Hematopoietic multipotent progenitor cell treated with erythropoietin and hydrocortisone succinate and interleukin-3 and kit ligand, for 17 days (in vitro differentiated cells): ENCODE data around the gene ARHGEF25.
A peak's percentile ranks its signal among the peaks of the same experiment; 100 is the strongest.

Source experiments
- DNase-seq: peaks from one replicate; pipeline ENCODE4 v3.0.0-alpha.2; 2015; ENCODE audit warnings: low spot score

Gene ARHGEF25

DNA sequence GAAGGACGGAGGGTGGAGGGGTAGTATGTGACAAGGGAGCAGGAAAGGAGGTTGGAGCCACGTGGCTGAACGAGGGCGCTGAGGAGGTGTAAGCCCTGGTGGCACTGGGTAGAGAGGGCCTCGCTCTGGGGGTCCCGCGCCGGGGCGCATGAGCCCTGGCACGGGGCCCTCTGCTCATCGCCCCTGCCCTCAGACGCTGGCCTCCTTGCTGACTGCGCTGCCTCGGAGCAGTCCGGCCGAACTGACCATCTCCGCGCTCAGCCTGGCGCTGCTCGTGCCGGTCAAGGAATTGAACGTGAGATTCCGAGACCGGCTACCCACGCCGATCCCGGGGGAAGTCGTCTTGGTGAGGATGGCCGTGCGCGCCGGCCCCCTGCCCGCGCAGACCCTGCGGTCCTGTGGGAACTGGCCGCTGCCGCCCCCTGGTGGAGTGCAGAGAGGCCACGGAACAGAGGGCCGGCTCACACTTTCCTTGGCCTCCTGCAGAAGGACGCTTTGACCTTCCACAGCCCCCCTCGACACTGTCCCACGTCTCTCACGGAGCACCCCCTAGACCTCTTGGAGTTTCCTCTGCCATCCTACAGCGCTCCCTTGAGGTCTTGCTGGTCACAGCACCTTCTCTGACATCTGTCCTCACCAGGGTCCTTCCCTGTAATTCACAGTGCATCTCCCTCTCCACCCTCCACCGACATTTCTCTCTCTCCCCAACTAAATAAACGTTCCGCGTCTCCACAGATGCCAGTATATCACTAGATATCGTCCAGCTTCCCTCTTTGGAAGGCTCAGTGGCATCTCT is 10.5 kb downstream of the ARHGEF25 start:
- peak; percentile 47 for DNase-seq

DNA sequence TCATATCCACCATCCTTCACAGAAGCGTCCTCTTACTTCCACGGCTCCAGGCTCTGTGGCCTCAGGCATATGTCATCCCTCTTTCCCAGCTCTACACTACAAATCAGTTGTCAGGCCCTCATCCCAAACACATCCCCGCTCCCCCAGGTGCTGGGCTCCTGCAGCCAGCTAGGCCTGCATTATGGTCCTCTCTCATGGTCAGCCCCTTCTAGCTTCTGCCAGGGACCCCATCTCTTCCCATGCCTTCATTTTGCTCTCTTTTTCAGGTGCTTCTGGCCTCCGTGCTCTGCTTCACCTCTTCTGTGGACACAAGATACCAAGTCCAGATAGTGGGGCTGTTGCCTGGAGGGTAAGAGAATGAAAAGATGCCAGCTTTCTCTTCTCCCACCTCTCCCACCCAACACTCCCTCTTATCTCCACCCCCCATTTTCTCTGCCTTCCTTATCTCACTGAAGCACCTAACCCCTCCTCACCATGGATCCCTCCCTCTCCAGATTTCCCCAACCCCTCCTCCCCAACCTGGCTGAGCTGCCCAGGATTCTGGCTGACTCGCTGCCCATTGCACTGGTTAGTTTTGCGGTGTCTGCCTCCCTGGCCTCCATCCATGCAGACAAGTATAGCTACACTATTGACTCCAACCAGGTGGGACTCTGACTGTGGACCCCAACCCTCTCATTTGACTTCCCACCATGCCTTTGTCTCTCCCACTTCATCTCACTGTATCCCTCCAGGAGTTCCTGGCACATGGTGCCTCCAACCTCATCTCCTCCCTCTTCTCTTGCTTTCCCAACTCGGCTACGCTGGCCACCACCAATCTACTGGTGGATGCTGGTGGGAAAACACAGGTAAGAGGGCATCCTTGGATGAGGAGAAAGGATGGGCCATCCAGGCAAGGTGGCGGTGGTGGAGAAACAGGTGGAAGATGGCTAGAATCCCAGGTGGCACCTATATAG is 11.3 kb downstream of the ARHGEF25 start:
- no peak for DNase-seq

DNA sequence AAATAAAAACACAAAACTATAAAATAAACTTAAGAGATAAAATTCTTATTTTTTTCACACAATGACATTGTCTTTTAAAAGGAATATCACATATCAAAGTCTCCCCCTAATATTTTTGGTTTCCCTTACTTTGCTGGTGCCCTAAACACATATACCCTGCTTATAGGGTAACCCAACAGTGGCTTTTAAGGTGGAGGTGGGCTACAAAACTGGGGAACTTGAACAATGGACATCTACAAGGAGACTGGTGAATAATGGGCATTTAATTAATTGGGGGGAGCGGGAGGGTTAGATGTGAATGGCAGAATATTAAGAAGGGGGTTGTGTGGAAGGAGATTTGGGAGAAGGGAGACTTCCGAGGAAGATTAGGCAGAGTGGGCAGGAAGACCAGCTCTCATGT is 12.2 kb downstream of the ARHGEF25 start:
- no peak for DNase-seq

DNA sequence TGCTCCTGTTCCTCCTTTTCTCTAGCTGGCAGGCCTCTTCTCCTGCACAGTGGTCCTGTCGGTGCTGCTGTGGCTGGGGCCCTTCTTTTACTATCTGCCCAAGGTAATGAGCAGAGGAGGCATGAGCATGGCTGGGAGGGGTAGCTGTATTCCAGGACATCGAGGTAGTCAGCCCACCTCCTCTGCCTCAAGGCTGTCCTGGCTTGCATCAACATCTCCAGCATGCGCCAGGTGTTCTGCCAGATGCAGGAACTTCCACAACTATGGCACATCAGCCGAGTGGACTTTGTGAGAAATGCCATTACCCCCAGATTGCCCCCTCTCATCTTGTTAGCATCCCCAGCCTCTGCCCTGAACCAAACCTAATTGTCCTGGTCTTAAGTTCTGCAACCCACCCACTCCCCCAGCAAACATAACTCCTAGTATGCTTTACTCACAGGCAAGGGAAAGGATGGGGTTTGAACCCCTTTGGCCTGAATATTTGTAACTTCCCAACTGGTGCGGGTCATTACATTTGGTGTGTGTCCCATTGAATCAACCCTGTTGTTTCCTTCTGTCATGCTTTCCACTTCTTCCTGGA is 12.7 kb downstream of the ARHGEF25 start:
- DNase-seq, result no peak

DNA sequence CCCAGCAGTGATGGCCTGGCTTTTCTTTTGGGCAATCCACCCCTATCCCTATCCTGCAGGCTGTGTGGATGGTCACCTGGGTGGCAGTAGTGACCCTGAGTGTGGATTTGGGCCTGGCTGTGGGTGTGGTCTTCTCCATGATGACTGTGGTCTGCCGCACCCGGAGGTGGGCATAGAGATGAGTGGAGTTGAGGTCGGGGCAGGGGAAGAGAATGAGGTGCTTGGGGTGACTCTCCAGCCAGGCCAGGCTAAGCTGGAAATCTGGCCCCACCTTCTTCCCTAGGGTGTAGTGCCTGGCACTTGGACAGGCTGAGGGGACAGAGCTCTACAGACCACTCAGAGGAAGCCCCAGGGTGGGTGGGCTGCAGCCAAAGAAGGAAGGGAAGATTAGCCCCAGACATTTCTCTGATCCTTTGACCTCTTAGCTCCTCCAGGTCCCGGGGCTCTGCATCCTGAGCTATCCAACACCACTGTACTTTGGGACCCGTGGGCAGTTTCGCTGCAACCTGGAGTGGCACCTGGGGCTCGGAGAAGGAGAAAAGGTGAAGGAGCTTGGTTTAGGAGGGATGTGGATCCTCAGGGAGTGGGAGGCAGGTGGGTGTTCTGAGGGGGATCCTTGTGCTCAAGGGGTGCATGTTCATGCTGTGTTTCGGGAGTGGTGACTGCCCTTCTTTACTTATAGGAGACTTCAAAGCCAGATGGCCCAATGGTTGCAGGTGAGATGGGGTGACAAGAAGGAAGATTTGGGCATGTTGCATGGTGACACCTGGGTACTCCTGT is 13.4 kb downstream of the ARHGEF25 start:
- no peak for DNase-seq

DNA sequence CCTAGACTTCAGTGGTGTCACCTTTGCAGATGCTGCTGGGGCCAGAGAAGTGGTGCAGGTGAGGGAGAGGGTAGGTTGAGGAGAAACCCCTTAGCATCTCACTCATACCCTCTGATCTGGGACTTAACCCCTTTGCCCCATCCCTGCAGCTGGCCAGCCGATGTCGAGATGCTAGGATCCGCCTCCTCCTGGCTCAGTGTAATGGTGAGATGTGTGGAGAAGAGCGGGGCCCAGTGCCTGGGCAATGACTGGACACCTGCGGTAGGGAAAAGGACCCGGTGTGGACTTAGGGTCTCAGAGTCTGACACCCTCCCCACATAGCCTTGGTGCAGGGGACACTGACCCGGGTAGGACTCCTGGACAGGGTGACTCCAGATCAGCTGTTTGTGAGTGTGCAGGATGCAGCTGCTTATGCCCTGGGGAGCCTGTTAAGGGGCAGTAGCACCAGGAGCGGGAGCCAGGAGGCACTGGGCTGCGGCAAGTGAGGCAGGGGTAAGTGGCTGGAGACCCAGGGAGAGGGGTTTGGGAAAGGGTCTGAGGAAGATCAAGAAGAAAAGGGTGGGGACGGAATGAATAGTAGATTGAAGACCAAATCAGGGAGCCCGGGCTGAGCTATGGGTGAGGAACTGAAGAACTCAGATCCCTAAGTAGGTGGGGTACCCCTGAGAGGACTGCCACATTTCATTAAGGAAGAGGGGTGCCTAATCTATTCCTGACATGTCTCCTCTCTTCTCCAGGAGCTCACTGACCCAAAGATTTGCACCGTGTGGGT is 14.2 kb downstream of the ARHGEF25 start:
- no peak for DNase-seq

DNA sequence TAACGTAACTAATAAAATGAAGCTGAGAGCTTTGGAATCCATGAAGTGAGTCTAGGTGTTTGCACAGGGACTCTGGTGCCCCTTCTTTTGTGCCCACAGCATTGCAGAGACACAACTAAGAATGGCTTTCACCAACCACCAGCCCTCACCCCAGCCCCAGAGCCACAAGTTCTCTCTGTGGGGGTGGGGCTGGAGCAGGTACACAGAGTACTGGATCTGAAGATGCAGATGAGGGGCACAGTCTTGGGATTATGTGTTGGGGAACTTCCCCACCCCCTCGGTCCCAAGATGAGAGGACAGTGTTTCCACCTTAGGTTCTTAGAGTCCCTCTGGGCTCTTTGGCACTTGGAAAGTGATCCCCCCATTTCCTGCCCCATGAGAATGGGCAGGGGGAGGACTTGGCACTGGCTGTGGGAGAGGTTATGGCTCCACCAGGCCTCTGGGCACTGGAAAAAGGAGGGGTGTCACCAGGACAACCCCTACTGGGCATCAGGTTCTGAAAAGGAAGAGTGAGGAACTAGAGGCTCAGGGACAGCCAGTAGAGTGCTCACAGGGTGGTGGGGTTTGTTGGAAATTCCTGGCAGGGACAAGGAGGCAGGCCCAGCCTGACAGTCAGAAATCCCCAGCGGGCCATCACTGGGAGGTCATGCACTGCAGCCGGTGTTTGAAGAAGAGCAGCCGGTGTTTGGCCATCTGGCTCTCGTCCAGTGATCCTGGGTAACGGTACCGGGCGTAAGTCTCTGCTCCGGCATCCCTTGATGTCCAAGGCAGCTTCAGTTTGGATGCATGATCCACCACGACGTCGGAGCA is 15.1 kb downstream of the ARHGEF25 start:
- DNase-seq, result no peak

DNA sequence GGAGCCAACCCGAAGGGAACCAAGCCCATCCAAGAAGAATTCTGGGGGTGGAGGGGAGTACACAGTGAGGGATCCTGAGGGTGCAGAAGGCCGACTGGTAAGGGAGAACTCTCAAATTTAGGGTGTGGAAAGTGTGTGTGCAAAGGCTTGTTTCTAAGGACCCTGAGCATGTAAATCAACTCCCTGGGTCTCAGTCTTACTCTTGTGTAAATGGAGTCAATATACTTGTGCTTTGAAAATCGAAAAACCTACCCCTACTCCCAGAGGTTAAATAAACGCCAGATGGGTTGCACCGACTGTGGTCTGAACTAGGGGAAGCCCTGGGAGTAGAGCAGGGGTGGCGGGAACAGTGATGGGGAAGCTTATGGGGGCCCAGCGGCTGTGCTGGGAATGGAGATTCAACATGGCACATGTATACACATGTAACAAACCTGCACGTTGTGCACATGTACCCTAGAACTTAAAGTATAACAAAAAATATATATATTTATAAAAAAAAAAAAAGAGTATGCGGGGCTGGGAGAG is 15.7 kb downstream of the ARHGEF25 start:
- no peak for DNase-seq

DNA sequence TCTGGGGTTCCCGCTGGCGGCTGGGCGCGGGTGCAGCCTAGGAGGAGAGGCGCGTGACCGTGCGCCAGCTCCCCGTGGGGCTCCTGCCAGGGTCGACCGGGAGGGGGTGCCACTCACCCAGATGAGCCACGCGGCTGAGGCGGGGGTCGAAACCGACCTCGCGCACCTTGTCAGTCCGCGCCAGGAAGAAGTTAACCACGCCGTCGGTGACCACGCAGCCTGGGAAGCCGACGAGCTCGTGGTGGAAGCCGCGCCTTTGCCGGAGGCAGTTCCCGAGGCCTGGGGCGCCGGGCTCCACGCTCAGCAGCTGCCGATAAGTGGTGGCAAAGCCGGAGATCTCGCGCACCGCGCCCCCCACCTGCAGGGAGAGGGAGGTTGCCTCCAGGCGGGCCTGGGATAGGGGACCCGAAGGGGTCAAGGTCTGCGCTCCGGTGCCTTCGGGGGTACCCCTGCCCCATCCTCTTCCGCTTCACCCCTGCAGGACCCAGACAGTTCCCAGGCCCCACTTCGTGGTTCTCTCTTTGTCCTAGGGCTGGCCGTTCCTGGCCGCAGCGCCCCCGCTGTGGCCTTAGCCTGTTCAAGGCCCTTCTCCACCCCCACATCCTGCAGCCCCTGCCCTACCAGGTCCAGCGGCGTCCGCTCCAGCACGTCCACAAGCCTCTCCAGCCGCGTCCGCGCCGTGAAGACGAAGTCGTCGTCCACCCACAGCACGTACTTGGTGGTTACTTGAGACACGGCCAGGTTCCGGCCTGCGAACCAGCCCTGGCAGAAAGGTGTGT is 16.5 kb downstream of the ARHGEF25 start:
- no peak for DNase-seq

DNA sequence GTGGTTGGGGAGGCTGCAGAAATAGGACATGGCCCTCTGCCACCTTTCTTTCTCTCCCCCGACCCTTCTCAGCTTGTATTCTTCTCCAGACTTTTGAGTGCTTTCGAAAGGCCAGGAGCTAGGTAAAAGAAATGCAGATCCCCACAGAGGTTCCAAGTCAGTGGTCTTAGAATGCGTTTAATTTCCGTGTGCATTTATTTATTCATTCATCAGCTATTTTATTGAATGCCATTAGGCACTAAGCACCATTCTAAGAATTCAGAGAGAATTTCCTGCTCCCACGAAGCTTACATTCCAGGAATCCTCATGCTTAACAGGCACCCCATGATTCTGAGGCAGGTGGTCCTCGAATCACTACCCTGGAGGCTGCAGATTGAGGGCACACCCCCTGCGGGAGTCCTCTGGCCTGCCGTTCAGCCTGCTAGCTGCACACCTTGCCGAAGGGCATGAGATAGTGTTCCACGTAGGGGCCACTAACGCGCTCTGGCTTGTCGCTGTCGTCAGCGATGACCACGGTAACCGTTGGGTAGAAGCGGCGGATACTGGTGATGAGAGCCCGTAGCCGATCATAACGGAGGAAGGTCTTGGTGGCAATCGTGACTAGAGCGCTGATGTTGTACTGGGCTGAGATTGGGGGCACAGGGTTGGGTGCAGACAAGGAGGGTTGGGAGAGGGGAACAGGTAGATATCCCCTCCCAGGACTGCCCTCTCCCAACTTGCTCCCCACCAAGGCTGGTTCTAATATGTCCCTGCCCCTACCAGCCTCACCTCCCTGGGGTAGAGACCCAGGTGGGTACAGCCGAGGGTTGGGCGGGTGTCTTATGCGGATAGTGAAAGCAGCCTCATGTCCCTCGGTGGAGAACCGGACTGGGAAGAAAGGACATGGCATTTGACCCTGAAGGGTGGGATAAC is 17.3 kb downstream of the ARHGEF25 start:
- DNase-seq, result no peak

DNA sequence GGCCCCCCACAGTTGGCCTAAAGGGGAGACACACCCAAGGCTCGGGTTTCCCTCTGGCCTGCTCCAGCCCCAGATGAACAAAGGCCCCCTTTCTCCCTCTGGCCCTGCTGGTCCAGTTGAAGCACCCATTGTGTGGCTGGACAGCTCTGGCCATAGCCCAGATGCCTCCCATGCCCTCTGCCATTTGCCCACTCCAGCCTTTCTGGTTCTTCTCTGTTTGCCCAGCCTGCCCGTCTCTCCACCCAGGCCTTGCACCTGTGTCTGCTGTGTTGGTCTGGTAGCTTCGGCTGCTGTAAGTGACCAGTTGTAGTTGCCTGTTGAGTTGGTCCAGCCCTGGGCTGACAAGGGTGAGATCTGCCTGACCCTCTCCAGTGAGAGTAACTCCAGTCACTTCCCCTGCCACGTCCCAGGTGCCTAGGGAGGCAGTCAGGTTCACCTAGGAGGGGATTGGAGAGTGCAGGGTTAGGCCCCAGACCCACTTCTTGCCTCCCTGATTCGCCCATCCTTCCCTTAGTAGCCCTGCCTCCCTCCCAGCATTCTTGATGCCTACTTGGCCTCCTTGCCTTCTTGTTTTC is 18.7 kb downstream of the ARHGEF25 start:
- no peak for DNase-seq

DNA sequence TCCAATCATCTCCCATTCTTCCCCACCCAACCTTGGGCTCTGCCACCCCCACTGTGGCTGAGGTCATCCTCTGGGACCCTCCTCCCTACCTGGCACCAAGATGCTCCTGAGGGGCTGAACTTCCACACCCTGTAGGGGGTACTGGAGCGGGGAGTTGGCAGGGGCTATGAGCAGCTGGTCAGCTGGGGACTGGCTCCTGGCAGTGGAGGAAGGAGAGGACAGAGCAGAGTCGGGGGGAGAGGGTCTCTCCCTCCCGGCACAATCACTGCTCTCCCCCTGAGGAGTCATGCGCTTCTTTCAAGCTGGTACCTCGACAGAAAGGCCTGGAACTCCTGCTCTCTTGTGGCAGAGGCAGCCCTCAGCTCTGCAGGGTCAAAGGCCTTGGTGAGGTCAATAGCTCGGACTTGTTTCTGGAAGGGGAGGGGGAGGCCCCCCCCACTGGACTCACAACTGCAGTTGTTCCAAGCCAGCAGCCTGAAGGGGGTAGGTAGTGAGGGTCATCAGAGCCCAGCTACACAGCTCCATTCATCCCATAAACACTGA is 19.7 kb downstream of the ARHGEF25 start:
- DNase-seq, result no peak

DNA sequence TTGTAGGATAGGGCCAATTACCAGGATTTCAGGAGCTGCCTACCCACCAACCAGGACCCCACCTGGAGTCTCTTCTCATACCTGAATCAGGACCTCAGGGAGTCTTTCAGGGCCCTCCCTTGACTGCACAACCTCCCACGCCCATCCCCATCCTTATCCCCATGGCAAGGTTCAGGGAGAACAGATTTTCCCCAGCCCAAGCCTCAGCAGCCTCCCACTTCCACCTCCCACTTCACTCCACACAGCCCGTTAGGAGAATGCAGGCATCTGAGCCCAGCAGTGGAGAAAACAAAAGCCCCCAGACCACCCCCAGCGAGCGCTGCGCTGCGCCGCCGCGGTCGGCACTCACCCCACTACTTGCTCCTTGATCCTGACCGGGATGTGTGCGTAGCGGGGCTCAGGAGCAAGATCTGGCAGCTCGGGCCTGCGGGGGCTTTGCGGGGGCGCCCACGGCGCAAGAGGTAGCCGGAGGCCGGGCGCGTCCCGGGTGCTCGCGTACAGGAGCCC is 20.4 kb downstream of the ARHGEF25 start:
- no peak for DNase-seq

DNA sequence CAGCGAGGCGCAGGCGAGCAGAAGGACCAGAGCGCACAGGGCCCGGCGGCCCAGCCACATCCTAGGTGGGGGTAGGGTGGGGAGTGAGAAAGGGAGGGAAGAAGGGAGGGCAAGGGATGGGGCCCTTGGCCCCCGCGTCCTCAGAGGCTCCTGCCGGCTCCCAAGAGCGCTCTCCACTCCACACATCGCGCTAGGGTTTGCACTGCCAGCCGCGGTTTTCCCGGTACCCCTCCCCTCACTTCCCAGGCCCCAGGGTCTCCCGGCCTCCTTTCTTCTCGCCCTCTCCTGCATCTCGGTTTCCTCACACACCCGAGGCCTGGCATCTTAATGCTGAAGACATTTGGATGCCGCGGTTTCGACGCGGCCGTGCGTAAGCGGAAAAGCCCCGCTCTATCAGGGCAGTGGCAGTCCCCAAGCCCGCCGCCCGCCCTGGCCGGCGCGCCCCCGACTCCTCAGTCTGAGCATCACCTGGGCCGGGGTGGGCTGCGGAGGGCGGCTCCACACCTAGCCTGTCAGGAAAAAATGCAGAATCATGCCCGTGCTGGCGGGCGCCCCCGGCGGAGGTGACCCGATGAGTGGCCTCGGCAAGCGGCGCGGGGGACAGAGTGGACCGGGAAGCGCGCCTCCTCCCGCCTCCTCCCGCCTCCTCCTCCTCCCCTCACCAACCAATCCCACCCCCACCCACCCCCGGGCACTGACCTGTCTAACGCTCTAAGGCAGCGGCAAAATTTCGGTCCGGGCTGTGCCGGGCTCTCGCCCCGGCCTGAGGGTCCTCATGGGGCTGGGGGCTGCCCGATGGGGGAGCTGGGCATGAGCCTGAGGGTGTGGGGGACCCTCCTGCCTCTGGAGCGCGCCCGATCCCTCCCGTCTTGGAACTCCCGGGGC is 21.1 kb downstream of the ARHGEF25 start:
- DNase-seq, result no peak

DNA sequence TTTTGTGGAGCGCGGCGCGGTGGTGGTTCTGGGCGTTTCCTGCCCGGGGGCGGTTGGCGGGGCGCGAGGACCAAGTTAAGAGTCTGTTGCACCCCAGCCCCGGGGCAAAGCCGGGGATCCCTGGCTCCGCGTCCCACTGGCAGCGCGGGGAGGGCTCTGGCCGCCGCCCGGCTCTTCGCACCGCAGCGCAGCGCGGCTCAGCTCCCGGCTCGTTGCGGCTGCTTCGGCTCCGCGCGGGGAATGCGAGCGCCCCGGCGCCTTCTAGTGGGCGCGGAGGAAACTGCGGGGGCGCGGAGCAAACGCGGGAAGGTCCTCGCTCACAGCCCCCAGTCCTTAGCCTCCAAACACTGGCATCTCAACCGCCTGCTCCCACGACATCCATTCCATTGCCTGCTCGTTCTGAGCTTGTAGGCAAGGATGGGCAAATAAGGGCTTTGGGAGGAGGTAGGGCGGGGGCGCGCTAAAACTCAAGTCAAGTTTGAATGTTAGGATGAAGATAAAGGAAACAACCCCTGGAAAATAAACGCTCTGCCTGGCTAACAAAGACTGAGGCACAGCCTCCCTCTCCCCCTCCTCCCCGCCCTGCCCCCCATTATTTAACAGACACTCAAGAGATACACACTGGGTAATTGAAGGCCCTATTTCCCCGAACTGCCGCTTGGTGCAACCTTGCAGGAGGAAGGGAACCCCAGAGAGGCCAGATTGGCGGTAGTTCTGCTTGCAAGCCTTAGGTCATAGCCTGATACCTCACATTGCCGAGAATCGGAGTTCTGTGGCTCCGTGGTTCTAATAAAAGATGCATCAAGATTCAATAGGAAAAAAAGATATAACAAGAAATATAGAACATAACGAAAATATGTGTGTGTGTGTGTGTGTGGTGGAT is 22.0 kb downstream of the ARHGEF25 start, which contains the start of gene B4GALNT1:
Gene B4GALNT1 (minus strand): TSS at position 244 of the 883 bp plus-strand sequence. CDS start 1,069 bp downstream, outside the sequence.
- peak; percentile 33 for DNase-seq
